GM23338 (cell line): ENCODE data around the gene HRH3.

Experiments used
- CTCF ChIP-seq, 2 experiments: fragments of 200-600 bp in 1 of 2; sonication (generic) in 1 of 2; conservative IDR thresholded peaks; 2 replicates each; pipeline versions ENCODE4 v1.5.1 to v1.6.1; 2016 to 2017; ENCODE audit warnings: antibody characterized with exemption in 2 of 2, low read depth in 2 of 2, mild to moderate bottlenecking in 2 of 2, moderate library complexity in 1 of 2
- EZH2 ChIP-seq: fragments of 200-600 bp; sonication (generic); IDR thresholded peaks from one replicate; pipeline ENCODE4 v1.8.0; 2017; ENCODE audit warnings: antibody characterized with exemption, mild to moderate bottlenecking, low read depth; ENCODE audit not compliant: unreplicated experiment
- EZH2phosphoT487 ChIP-seq: fragments of 200-600 bp; sonication (generic); IDR thresholded peaks from one replicate; pipeline ENCODE4 v1.8.1; 2018; ENCODE audit warnings: antibody characterized with exemption; ENCODE audit not compliant: unreplicated experiment
- JUNB ChIP-seq: IDR thresholded peaks from one replicate; pipeline ENCODE4 v1.6.1; 2016; ENCODE audit warnings: antibody characterized with exemption; ENCODE audit not compliant: unreplicated experiment
- POLR2AphosphoS5 ChIP-seq: IDR thresholded peaks from 2 replicates; pipeline ENCODE4 v1.6.1; 2016; ENCODE audit warnings: antibody characterized with exemption, low read depth

- TF ChIP-seq EZH2phosphoT487: no peak
- TF ChIP-seq JUNB: no peak
- TF ChIP-seq CTCF (conservative IDR thresholded peaks at IDR 0.05; ENCODE audit: low read depth in 2 of 2): 0 out of 4 replicates have a peak, but pooled peaks of 1 of the 2 experiments have one; percentile 8
- TF ChIP-seq EZH2: no peak
- TF ChIP-seq POLR2AphosphoS5: peak; percentile 42; the same call in 1 of the 2 replicates
Measured at GRCh38 chr20:62227977-62228958, 8.2 kb upstream of the HRH3 start.
